Smooth muscle cell (in vitro differentiated cells): ENCODE results near the gene MINDY4. TPM values are rescaled to one million over a fixed set of nuclear protein-coding genes. Genes with fewer than 3 reads are reported as not detected.

Experiments used
- DNase-seq: peaks from one replicate; lab custom pipeline; 2025; ENCODE audit not compliant: unreplicated experiment; lab: John Stamatoyannopoulos, UW
- H2AFZ ChIP-seq: fragments of 200-600 bp; sonication (generic); 2 replicates; pipeline ENCODE4 v1.6.0; 2016; ENCODE audit warnings: antibody characterized with exemption, low read depth, mild to moderate bottlenecking
- H3F3A ChIP-seq: fragments of 200-600 bp; sonication (generic); 2 replicates; pipeline ENCODE4 v1.6.0; 2017; ENCODE audit warnings: antibody characterized with exemption, low read depth
- H3K27ac ChIP-seq: fragments of 200-600 bp; sonication (generic); 2 replicates; pipeline ENCODE4 v1.5.1; 2016; ENCODE audit warnings: low read depth, mild to moderate bottlenecking
- H3K27me3 ChIP-seq: fragments of 200-600 bp; sonication (generic); 2 replicates; pipeline ENCODE4 v1.6.1; 2016; ENCODE audit warnings: low read depth, mild to moderate bottlenecking
- H3K36me3 ChIP-seq: fragments of 200-600 bp; sonication (generic); 2 replicates; pipeline ENCODE4 v1.5.1; 2016; ENCODE audit warnings: low read depth
- H3K4me1 ChIP-seq: fragments of 200-600 bp; sonication (generic); 2 replicates; pipeline ENCODE4 v1.5.1; 2016; ENCODE audit warnings: low read depth
- H3K4me2 ChIP-seq: fragments of 200-600 bp; sonication (generic); 2 replicates; pipeline ENCODE4 v1.6.0; 2016; ENCODE audit warnings: mild to moderate bottlenecking
- H3K4me3 ChIP-seq: fragments of 200-600 bp; sonication (generic); 2 replicates; pipeline ENCODE4 v1.5.1; 2016; ENCODE audit warnings: mild to moderate bottlenecking
- H3K79me2 ChIP-seq: fragments of 200-600 bp; sonication (generic); 2 replicates; pipeline ENCODE4 v1.6.0; 2016; ENCODE audit warnings: low read depth, mild to moderate bottlenecking
- H3K9ac ChIP-seq: fragments of 200-600 bp; sonication (generic); 2 replicates; pipeline ENCODE4 v1.6.0; 2016; ENCODE audit warnings: low read depth
- H3K9me3 ChIP-seq: fragments of 200-600 bp; sonication (generic); replicated peaks from 2 replicates; pipeline ENCODE4 v1.5.1; 2016; ENCODE audit warnings: low read depth
- H4K20me1 ChIP-seq: fragments of 200-600 bp; sonication (generic); 2 replicates; pipeline ENCODE4 v1.6.0; 2016; ENCODE audit warnings: low read depth
- WGBS: methylation state at CpG from one replicate; pipeline ENCODE4 v1.1.7; 2016; ENCODE audit warnings: low lambda C conversion rate; 5-methylcytosine and 5-hydroxymethylcytosine counted together
- polyA plus RNA-seq: library from polyadenylated mRNA; unstranded; fragments of >200 nt; fragmentation: Nextera tagmentation; extraction: Ambion mirVana; gene quantifications from 2 replicates; pipeline ENCODE4 v1.2.1, GENCODE V29; 2016
- total RNA-seq: library from RNA; depleted of rRNA; stranded (reverse); fragments of >200 nt; gene quantifications from 2 replicates; pipeline ENCODE4 v1.2.3, GENCODE V29; 2014
- TF ChIP-seq, protein P1 (sequence below): fragments of 200-600 bp; sonication (generic); IDR thresholded peaks from 2 replicates; pipeline ENCODE4 v1.5.1; 2017; ENCODE audit warnings: borderline replicate concordance, mild to moderate bottlenecking, antibody characterized with exemption; ENCODE audit not compliant: insufficient read depth, poor library complexity, severe bottlenecking

Gene MINDY4
- total and polyA plus RNA-seq, 2 experiments from 2014 or later = 4.9 to 5.3 TPM

- Histone ChIP-seq H4K20me1 (peaks cover 100% of the 10 kb centered on the region), H3K27ac (peak overlapping the region; percentile 78), H3F3A (peaks cover 35% of the 10 kb centered on the region), H3K4me3 (no peak overlapping the region), H3K9me3 (no peaks in the 10 kb centered on the region), H3K79me2 (peaks cover 78% of the 10 kb centered on the region), H2AFZ (no peak overlapping the region), H3K27me3 (no peaks in the 10 kb centered on the region), H3K4me1 (peaks cover 25% of the 10 kb centered on the region), H3K9ac (no peak overlapping the region), H3K4me2 (peak overlapping the region; percentile 98), H3K36me3 (peaks cover 5% of the 10 kb centered on the region)
- TF ChIP-seq, protein P1, sequence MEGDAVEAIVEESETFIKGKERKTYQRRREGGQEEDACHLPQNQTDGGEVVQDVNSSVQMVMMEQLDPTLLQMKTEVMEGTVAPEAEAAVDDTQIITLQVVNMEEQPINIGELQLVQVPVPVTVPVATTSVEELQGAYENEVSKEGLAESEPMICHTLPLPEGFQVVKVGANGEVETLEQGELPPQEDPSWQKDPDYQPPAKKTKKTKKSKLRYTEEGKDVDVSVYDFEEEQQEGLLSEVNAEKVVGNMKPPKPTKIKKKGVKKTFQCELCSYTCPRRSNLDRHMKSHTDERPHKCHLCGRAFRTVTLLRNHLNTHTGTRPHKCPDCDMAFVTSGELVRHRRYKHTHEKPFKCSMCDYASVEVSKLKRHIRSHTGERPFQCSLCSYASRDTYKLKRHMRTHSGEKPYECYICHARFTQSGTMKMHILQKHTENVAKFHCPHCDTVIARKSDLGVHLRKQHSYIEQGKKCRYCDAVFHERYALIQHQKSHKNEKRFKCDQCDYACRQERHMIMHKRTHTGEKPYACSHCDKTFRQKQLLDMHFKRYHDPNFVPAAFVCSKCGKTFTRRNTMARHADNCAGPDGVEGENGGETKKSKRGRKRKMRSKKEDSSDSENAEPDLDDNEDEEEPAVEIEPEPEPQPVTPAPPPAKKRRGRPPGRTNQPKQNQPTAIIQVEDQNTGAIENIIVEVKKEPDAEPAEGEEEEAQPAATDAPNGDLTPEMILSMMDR = no peak
- no peak for DNase-seq
- 72% methylated on average over 4 of the region's 4 CpGs for WGBS
These were observed 147.5 kb downstream of the MINDY4 start for GRCh38 chr7:30918676-30919075.

GRCh38 chr7:30920021-30920583 is 148.9 kb downstream of the MINDY4 start:
- H3K27me3 ChIP-seq = no peaks in the 10 kb centered on the region
- peaks cover 100% of the 10 kb centered on the region for H4K20me1 ChIP-seq
- H3F3A ChIP-seq = peaks cover 31% of the 10 kb centered on the region
- H3K27ac ChIP-seq = peak overlapping the region; percentile 78
- H3K9ac ChIP-seq = no peak overlapping the region
- H3K4me3 ChIP-seq = no peak overlapping the region
- H3K9me3 ChIP-seq = no peaks in the 10 kb centered on the region
- H2AFZ ChIP-seq = no peak overlapping the region
- TF ChIP-seq, protein P1 = no peak
- H3K4me1 ChIP-seq = peaks cover 25% of the 10 kb centered on the region
- WGBS = 81% methylated on average over 11 of the region's 11 CpGs
- DNase-seq = no peak
- peak overlapping the region; percentile 98 for H3K4me2 ChIP-seq
- peaks cover 64% of the 10 kb centered on the region for H3K79me2 ChIP-seq
- peaks cover 5% of the 10 kb centered on the region for H3K36me3 ChIP-seq

GRCh38 chr7:30920584-30921539 is 149.6 kb downstream of the MINDY4 start:
- TF ChIP-seq, protein P1 = no peak
- Histone ChIP-seq H3F3A (peaks cover 35% of the 10 kb centered on the region), H3K36me3 (peaks cover 5% of the 10 kb centered on the region), H3K27ac (peak overlapping the region; percentile 78), H3K9ac (peak overlapping the region; percentile 32), H2AFZ (no peak overlapping the region), H3K4me1 (peaks cover 25% of the 10 kb centered on the region), H3K79me2 (peaks cover 56% of the 10 kb centered on the region), H4K20me1 (peaks cover 96% of the 10 kb centered on the region), H3K4me2 (peak overlapping the region; percentile 58), H3K9me3 (no peaks in the 10 kb centered on the region), H3K4me3 (no peak overlapping the region), H3K27me3 (no peaks in the 10 kb centered on the region)
- 34% methylated on average over 9 of the region's 9 CpGs for WGBS
- DNase-seq = no peak
